ENCODE results near the gene ACOX3. TPM values are rescaled to one million over a fixed set of nuclear protein-coding genes. Genes with fewer than 3 reads are reported as not detected.

The ACOX3 gene
- total RNA-seq, 4 donors from 2014 or later = 17.3 to 36.0 (median 24.5) TPM

DNA sequence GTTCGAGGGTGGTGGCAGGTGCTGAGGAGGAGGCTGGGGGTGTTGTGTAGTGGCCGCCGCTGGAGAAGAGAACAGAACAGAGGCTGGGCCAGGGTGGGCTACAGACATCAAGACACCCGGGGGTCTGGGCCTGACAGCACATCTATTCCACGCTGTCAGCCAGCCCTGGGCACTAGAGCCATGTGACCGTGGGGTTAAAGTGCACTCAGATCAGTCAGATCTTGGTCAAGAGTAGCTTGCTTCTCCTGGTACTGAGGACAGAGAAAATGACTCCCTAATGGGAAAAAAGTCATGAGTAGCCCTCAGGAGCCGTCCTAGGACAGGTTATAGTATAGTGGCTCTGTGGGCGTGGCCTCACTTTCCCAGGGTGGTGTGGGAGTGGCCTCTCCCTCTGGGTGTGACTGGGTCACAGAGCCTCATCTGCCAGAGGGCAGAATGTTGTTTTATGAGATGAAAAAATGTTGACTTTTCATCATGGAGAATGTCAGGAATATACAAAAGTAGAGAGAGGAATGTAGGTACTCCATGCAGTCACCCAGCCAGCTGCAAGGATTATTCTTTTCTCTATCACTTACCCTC is 19.4 kb upstream of the ACOX3 start:
- H3K4me3 ChIP-seq = no peak overlapping the region
- 88 to 91% methylated on average over 7 to 8 of the region's 8 CpGs for WGBS, 2 donors
- peaks cover 0 to 100% (median 4%) of the 10 kb centered on the region in 3 donors for H3K36me3 ChIP-seq
- no peaks in the 10 kb centered on the region for H3K4me1 ChIP-seq
- H3K27ac ChIP-seq = no peak overlapping the region
- H3K27me3 ChIP-seq = no peaks in the 10 kb centered on the region
- no peak for DNase-seq (ENCODE audit: low spot score in 2 of 2)
- no peaks in the 10 kb centered on the region for H3K9me3 ChIP-seq
- TF ChIP-seq POLR2A (IDR thresholded peaks at IDR 0.05) = no peak
- TF ChIP-seq, protein P1, sequence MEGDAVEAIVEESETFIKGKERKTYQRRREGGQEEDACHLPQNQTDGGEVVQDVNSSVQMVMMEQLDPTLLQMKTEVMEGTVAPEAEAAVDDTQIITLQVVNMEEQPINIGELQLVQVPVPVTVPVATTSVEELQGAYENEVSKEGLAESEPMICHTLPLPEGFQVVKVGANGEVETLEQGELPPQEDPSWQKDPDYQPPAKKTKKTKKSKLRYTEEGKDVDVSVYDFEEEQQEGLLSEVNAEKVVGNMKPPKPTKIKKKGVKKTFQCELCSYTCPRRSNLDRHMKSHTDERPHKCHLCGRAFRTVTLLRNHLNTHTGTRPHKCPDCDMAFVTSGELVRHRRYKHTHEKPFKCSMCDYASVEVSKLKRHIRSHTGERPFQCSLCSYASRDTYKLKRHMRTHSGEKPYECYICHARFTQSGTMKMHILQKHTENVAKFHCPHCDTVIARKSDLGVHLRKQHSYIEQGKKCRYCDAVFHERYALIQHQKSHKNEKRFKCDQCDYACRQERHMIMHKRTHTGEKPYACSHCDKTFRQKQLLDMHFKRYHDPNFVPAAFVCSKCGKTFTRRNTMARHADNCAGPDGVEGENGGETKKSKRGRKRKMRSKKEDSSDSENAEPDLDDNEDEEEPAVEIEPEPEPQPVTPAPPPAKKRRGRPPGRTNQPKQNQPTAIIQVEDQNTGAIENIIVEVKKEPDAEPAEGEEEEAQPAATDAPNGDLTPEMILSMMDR (IDR thresholded peaks at IDR 0.05) = no peak
- no peak for TF ChIP-seq EP300 (IDR thresholded peaks at IDR 0.05)

DNA sequence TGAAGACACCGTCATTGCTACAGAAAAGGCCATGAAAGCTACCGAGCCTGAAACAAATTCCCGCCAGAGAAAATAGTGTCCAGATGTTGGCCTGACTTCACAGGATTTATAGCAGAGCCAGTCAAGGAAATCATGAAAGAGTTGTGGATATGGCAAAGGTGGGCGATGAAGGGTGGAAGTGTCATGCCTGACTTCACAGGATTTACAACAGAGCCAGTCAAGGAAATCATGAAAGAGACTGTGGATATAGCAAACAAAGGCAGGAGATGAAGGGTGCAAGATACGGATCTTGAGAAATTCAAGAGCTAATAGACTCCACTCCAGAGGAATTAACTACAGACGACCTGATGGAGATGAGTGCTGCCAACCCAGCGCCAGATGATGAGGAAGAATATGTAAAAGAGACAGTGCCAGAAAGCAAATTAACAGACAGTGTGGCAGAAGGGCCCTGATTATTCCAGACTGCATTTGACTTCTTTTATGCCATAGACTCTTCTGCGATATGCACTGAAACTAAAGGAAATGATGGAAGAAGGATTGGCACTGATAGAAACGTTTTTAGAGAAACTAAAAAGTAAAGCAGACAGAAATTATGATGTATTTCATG is 17.2 kb upstream of the ACOX3 start:
- TF ChIP-seq EP300 (IDR thresholded peaks at IDR 0.05) = no peak
- TF ChIP-seq POLR2A (IDR thresholded peaks at IDR 0.05) = no peak
- TF ChIP-seq, protein P1 (IDR thresholded peaks at IDR 0.05) = no peak
- Histone ChIP-seq H3K4me3 (no peak overlapping the region), H3K36me3 (peaks cover 0 to 100% (median 6%) of the 10 kb centered on the region in 3 donors), H3K27me3 (no peaks in the 10 kb centered on the region), H3K27ac (no peak overlapping the region), H3K9me3 (no peaks in the 10 kb centered on the region), H3K4me1 (no peaks in the 10 kb centered on the region)
- WGBS, 2 donors = 69 to 71% methylated on average over 9 of the region's 9 CpGs
- DNase-seq (ENCODE audit: low spot score in 2 of 2) = no peak

- Histone ChIP-seq H3K36me3 (peaks cover 0 to 99% (median 21%) of the 10 kb centered on the region in 3 donors), H3K4me3 (no peak overlapping the region), H3K27ac (no peak overlapping the region), H3K9me3 (no peaks in the 10 kb centered on the region), H3K27me3 (no peaks in the 10 kb centered on the region), H3K4me1 (no peaks in the 10 kb centered on the region)
- no peak for DNase-seq (ENCODE audit: low spot score in 2 of 2)
- 93 to 96% methylated on average over 3 of the region's 3 CpGs for WGBS, 2 donors
- TF ChIP-seq POLR2A (IDR thresholded peaks at IDR 0.05) (no peak), EP300 (IDR thresholded peaks at IDR 0.05) (no peak)
- TF ChIP-seq, protein P1 (IDR thresholded peaks at IDR 0.05) = no peak
Measured at GRCh38 chr4:8453957-8454356, 13.4 kb upstream of the ACOX3 start.

DNA sequence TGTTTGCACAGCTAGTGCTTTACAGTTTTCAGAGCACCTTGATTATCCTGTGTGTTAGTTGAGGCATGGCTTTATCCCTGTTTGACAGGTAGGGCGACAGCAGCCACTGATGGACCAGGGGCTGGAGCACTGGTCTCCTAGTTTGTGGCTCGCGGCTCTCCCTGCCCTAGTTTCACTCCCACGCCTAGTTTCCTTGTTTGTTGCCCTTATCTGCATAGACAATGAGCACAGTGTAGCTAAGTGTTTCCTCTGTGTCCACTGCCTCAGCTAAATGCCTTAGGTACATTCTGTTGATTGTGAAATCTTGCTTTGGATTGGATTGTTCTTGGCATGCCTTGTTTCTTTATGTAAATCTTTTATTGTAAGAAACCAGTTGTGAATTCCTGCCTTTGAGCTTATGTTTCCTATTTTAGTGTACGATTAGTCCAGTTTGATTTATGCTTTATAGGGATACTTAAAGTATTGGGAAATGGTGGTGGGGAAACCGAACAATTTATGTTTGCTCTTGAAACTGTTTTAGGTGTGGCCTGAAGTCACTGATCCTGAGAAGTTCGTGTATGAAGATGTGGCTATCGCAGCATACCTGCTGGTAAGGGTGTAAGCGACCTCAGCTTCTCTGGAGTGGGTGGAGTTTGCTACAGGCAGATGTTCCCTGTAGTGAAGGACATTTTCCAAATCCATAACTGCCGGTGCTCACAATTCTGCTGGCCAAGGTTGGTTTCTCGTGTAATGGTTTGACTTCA is 11.1 kb upstream of the ACOX3 start:
- WGBS, 2 donors = 80 to 86% methylated on average over 11 of the region's 11 CpGs
- Histone ChIP-seq H3K27ac (peak overlapping the region in 2 of 4 donors; percentile 9 to 52), H3K27me3 (no peaks in the 10 kb centered on the region), H3K4me3 (no peak overlapping the region), H3K36me3 (peaks cover 0 to 99% (median 24%) of the 10 kb centered on the region in 3 donors), H3K9me3 (no peaks in the 10 kb centered on the region), H3K4me1 (no peaks in the 10 kb centered on the region)
- TF ChIP-seq, protein P1 (IDR thresholded peaks at IDR 0.05) = no peak
- TF ChIP-seq EP300 (IDR thresholded peaks at IDR 0.05) (no peak), POLR2A (IDR thresholded peaks at IDR 0.05) (no peak)
- DNase-seq (ENCODE audit: low spot score in 2 of 2) = no peak

DNA sequence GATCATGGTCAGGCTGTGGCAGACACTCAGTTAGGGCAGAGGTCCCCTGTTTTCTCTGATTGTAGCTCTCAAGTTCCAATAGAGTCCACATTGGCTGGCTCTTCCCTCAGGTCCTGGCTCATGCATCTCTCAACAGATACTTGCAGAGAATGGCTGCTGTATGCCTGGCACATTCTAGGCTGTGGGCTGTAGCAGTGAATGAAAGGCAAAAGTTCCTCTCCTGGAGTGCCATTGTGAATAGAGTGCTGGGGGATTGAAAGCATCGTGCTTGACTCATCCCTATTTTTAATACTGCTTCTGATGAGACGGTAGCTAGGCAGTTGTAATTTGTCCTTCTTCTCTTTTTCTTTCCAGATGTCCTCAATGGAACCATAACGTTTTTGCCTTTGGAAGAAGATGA is 5.6 kb upstream of the ACOX3 start:
- WGBS, 2 donors = 69 to 77% methylated on average over 3 of the region's 3 CpGs
- Histone ChIP-seq H3K36me3 (peaks cover 0 to 53% (median 6%) of the 10 kb centered on the region in 3 donors), H3K4me1 (peaks cover 0 to 34% (median 16%) of the 10 kb centered on the region in 4 donors), H3K27ac (no peak overlapping the region), H3K4me3 (no peak overlapping the region), H3K9me3 (no peaks in the 10 kb centered on the region), H3K27me3 (no peaks in the 10 kb centered on the region)
- DNase-seq (ENCODE audit: low spot score in 2 of 2) = no peak
- TF ChIP-seq, protein P1 (IDR thresholded peaks at IDR 0.05) = no peak
- TF ChIP-seq EP300 (IDR thresholded peaks at IDR 0.05) (no peak), POLR2A (IDR thresholded peaks at IDR 0.05) (no peak)
